ENCODE results near the gene HMCES.

The HMCES gene

GRCh38 chr3:129278439-129278965, at the start of gene HMCES:
Gene HMCES, plus strand, starts transcription at chr3:129278870. Its CDS starts 863 bp downstream, at chr3:129279733.
- DNase-seq (ENCODE audit: low spot score), result peak; percentile 86

- peak; percentile 60 for DNase-seq (ENCODE audit: low spot score)
Measured at GRCh38 chr3:129228891-129229585, 49.6 kb upstream of the HMCES start.

- peak; percentile 94 for DNase-seq (ENCODE audit: low spot score)
Measured at GRCh38 chr3:129230311-129231019, 48.2 kb upstream of the HMCES start.

GRCh38 chr3:129231331-129232119, 47.1 kb upstream of the HMCES start:
- peak; percentile 36 for DNase-seq (ENCODE audit: low spot score)

GRCh38 chr3:129233538-129233937, 45.1 kb upstream of the HMCES start:
- no peak for DNase-seq (ENCODE audit: low spot score)

- no peak for DNase-seq (ENCODE audit: low spot score)
Measured at GRCh38 chr3:129234441-129234840, 44.2 kb upstream of the HMCES start.

GRCh38 chr3:129235344-129235917, 43.2 kb upstream of the HMCES start:
- DNase-seq (ENCODE audit: low spot score), result no peak

- DNase-seq (ENCODE audit: low spot score), result peak; percentile 23
Measured at GRCh38 chr3:129238945-129239705, 39.5 kb upstream of the HMCES start.

- DNase-seq (ENCODE audit: low spot score), result no peak
Measured at GRCh38 chr3:129239991-129240390, 38.7 kb upstream of the HMCES start.

GRCh38 chr3:129240436-129240835, 38.2 kb upstream of the HMCES start:
- no peak for DNase-seq (ENCODE audit: low spot score)

- DNase-seq (ENCODE audit: low spot score), result peak; percentile 63
Measured at GRCh38 chr3:129245141-129245540, 33.5 kb upstream of the HMCES start.

GRCh38 chr3:129245641-129246306, 32.9 kb upstream of the HMCES start:
- peak; percentile 95 for DNase-seq (ENCODE audit: low spot score)

- no peak for DNase-seq (ENCODE audit: low spot score)
Measured at GRCh38 chr3:129246636-129247035, 32.0 kb upstream of the HMCES start.

GRCh38 chr3:129248286-129248979, 30.2 kb upstream of the HMCES start:
- no peak for DNase-seq (ENCODE audit: low spot score)

- DNase-seq (ENCODE audit: low spot score), result peak; percentile 88
Measured at GRCh38 chr3:129249284-129250065, 29.2 kb upstream of the HMCES start, which contains the start of gene COPG1. Gene COPG1, plus strand, starts transcription at chr3:129249606. Its CDS starts 104 bp downstream, at chr3:129249710.

GRCh38 chr3:129252748-129253147, 25.9 kb upstream of the HMCES start:
- no peak for DNase-seq (ENCODE audit: low spot score)

GRCh38 chr3:129254536-129255230, 24.0 kb upstream of the HMCES start:
- DNase-seq (ENCODE audit: low spot score), result no peak

- no peak for DNase-seq (ENCODE audit: low spot score)
Measured at GRCh38 chr3:129256270-129256669, 22.4 kb upstream of the HMCES start.

- no peak for DNase-seq (ENCODE audit: low spot score)
Measured at GRCh38 chr3:129257609-129258008, 21.1 kb upstream of the HMCES start.

Measured in RKO (cell line).